ENCODE measurements around the gene GTPBP10. TPM values are rescaled to one million over a fixed set of nuclear protein-coding genes. Genes with fewer than 3 reads are reported as not detected.

The GTPBP10 gene
- 24.2 TPM for total RNA-seq
- long read RNA-seq, full-length matches to known transcripts, result 5 of 6 reads
- long read RNA-seq, partial matches to known transcripts, result 0 of 6 reads
- long read RNA-seq, other reads (novel, unspliced or antisense), result 1 of 6 reads

- peaks cover 22% of the 10 kb centered on the region for H3K4me1 ChIP-seq
- H3K27ac ChIP-seq (replicated peaks), result peak within 1 kb of the TSS; percentile 86
- no peaks in the 10 kb centered on the region for H3K36me3 ChIP-seq
- intact Hi-C loops (cut with micrococcal nuclease), result loop anchor here (10.0 kb wide), 1 partner anchor 48 kb away; no protein-coding TSS in a partner anchor
- TF ChIP-seq CTCF (IDR thresholded peaks at IDR 0.05; ENCODE audit: borderline replicate concordance), result peak; percentile 76
- no peaks in the 10 kb centered on the region for H3K9me3 ChIP-seq (replicated peaks)
- no peaks in the 10 kb centered on the region for H3K27me3 ChIP-seq (ENCODE audit: low read depth)
- H3K4me3 ChIP-seq, result peak within 1 kb of the TSS; percentile 86
- DNase-seq, result peak; percentile 93
These were observed at the start of gene GTPBP10 for GRCh38 chr7:90346336-90347125. Gene GTPBP10, plus strand, starts transcription at chr7:90346716. Its CDS starts 26 bp downstream, at chr7:90346742.

- no peak for DNase-seq
- H3K4me3 ChIP-seq, result no peak overlapping the region
These were observed 48.1 kb upstream of the GTPBP10 start for GRCh38 chr7:90298145-90299038.

GRCh38 chr7:90303241-90303640, 43.3 kb upstream of the GTPBP10 start:
- Histone ChIP-seq H3K27ac (replicated peaks) (no peak overlapping the region), H3K4me1 (no peaks in the 10 kb centered on the region), H3K36me3 (no peaks in the 10 kb centered on the region), H3K27me3 (ENCODE audit: low read depth) (no peaks in the 10 kb centered on the region), H3K9me3 (replicated peaks) (no peaks in the 10 kb centered on the region), H3K4me3 (no peak overlapping the region)
- no peak for TF ChIP-seq CTCF (IDR thresholded peaks at IDR 0.05; ENCODE audit: borderline replicate concordance)
- intact Hi-C loops (cut with micrococcal nuclease), result no loop called here
- DNase-seq, result no peak

More at GRCh38 chr7:90298145-90299038, 48.1 kb upstream of the GTPBP10 start:
- Histone ChIP-seq H3K9me3 (replicated peaks) (no peaks in the 10 kb centered on the region), H3K27me3 (ENCODE audit: low read depth) (no peaks in the 10 kb centered on the region), H3K27ac (replicated peaks) (no peak overlapping the region), H3K36me3 (no peaks in the 10 kb centered on the region), H3K4me1 (peaks cover 7% of the 10 kb centered on the region)
- intact Hi-C loops (cut with micrococcal nuclease), result no loop called here
- peak; percentile 57 for TF ChIP-seq CTCF (IDR thresholded peaks at IDR 0.05; ENCODE audit: borderline replicate concordance)

- no peaks in the 10 kb centered on the region for H3K27me3 ChIP-seq (ENCODE audit: low read depth)
- no peak for DNase-seq
- TF ChIP-seq CTCF (IDR thresholded peaks at IDR 0.05; ENCODE audit: borderline replicate concordance), result no peak
- H3K36me3 ChIP-seq, result no peaks in the 10 kb centered on the region
- H3K9me3 ChIP-seq (replicated peaks), result no peaks in the 10 kb centered on the region
- H3K4me1 ChIP-seq, result no peaks in the 10 kb centered on the region
- intact Hi-C loops (cut with micrococcal nuclease), result no loop called here
- H3K27ac ChIP-seq (replicated peaks), result no peak overlapping the region
- no peak overlapping the region for H3K4me3 ChIP-seq
These were observed 36.6 kb upstream of the GTPBP10 start for GRCh38 chr7:90309872-90310271.

GRCh38 chr7:90311175-90311574, 35.3 kb upstream of the GTPBP10 start:
- TF ChIP-seq CTCF (IDR thresholded peaks at IDR 0.05; ENCODE audit: borderline replicate concordance), result no peak
- Histone ChIP-seq H3K27ac (replicated peaks) (no peak overlapping the region), H3K36me3 (no peaks in the 10 kb centered on the region), H3K4me1 (no peaks in the 10 kb centered on the region), H3K27me3 (ENCODE audit: low read depth) (no peaks in the 10 kb centered on the region), H3K4me3 (no peak overlapping the region), H3K9me3 (replicated peaks) (no peaks in the 10 kb centered on the region)
- intact Hi-C loops (cut with micrococcal nuclease), result no loop called here
- DNase-seq, result no peak
